SU-DHL-6 (cell line): Measurements from ENCODE around the gene THNSL1.

ENCODE experiments used
- H2AFZ ChIP-seq: fragments of 200-600 bp; sonication (generic); 2 replicates; pipeline ENCODE4 v1.6.1; 2014; ENCODE audit warnings: low read depth, mild to moderate bottlenecking, moderate library complexity, mixed read lengths, antibody characterized with exemption, low read length; ENCODE audit not compliant: severe bottlenecking
- H3F3A ChIP-seq: fragments of 200-600 bp; shearing (Covaris generic); 2 replicates; pipeline ENCODE4 v1.6.0; 2016; ENCODE audit warnings: antibody characterized with exemption, mild to moderate bottlenecking; ENCODE audit not compliant: insufficient read depth
- H3K27ac ChIP-seq: fragments of 200-600 bp; sonication (generic); 2 replicates; pipeline ENCODE4 v1.5.1; 2016; ENCODE audit warnings: low read depth, mild to moderate bottlenecking, low read length, moderate library complexity, mixed read lengths
- H3K27me3 ChIP-seq: fragments of 200-600 bp; sonication (generic), shearing (Covaris generic); 2 replicates; pipeline ENCODE4 v1.6.0; 2014; ENCODE audit warnings: mild to moderate bottlenecking, low read length
- H3K36me3 ChIP-seq: fragments of 200-600 bp; sonication (generic); 2 replicates; pipeline ENCODE4 v1.6.1; 2014; ENCODE audit warnings: mild to moderate bottlenecking, low read length, mixed read lengths
- H3K4me2 ChIP-seq: fragments of 300-600, 200-600 bp; shearing (Covaris generic), sonication (generic); 2 replicates; pipeline ENCODE4 v1.6.0; 2014; ENCODE audit warnings: low read length, low read depth, mild to moderate bottlenecking; ENCODE audit not compliant: poor library complexity, severe bottlenecking
- H3K4me3 ChIP-seq: fragments of 200-600 bp; sonication (generic); 2 replicates; pipeline ENCODE4 v1.5.1; 2014; ENCODE audit warnings: antibody characterized with exemption, low read length, mild to moderate bottlenecking, mixed read lengths; ENCODE audit not compliant: insufficient read depth, poor library complexity, severe bottlenecking
- H3K79me2 ChIP-seq: fragments of 200-600 bp; sonication (generic); 2 replicates; pipeline ENCODE4 v1.6.1; 2014; ENCODE audit warnings: mild to moderate bottlenecking, low read length, moderate library complexity; ENCODE audit not compliant: insufficient read depth
- H3K9ac ChIP-seq: fragments of 200-600 bp; sonication (generic); 2 replicates; pipeline ENCODE4 v1.7.0; 2014; ENCODE audit warnings: mild to moderate bottlenecking, low read length
- H3K9me2 ChIP-seq: fragments of 200-600 bp; sonication (generic); replicated peaks from 2 replicates; pipeline ENCODE4 v1.6.1; 2014; ENCODE audit warnings: low read length; ENCODE audit not compliant: insufficient read depth
- H3K9me3 ChIP-seq: fragments of 200-600 bp; sonication (generic); 2 replicates; pipeline ENCODE4 v1.6.1; 2014; ENCODE audit warnings: low read length, mixed read lengths; ENCODE audit not compliant: insufficient read depth
- H4K20me1 ChIP-seq: fragments of 200-600 bp; sonication (generic); 2 replicates; pipeline ENCODE4 v1.6.1; 2014; ENCODE audit warnings: low read depth, mild to moderate bottlenecking, antibody characterized with exemption, low read length, moderate library complexity, mixed read lengths
- EZH2phosphoT487 ChIP-seq: fragments of 200-600 bp; sonication (generic), shearing (Covaris generic); conservative IDR thresholded peaks from 2 replicates; pipeline ENCODE4 v1.6.1; 2018; ENCODE audit warnings: mild to moderate bottlenecking, antibody characterized with exemption, low read length, moderate library complexity, mixed read lengths
- TF ChIP-seq, protein P1 (sequence below): fragments of 200-600 bp; sonication (generic); IDR thresholded peaks from one replicate; pipeline ENCODE4 v1.5.1; 2017; ENCODE audit warnings: antibody characterized with exemption, mild to moderate bottlenecking, low read length, moderate library complexity; ENCODE audit not compliant: insufficient read depth, poor library complexity, severe bottlenecking

The THNSL1 gene

GRCh38 chr10:25061125-25061524, 44.7 kb downstream of the THNSL1 start:
- no peaks in the 10 kb centered on the region for H3K9me3 ChIP-seq
- H2AFZ ChIP-seq = no peak overlapping the region
- no peaks in the 10 kb centered on the region for H3F3A ChIP-seq
- H3K36me3 ChIP-seq = no peaks in the 10 kb centered on the region
- H3K9me2 ChIP-seq = no peaks in the 10 kb centered on the region
- H3K27ac ChIP-seq = no peak overlapping the region
- no peaks in the 10 kb centered on the region for H3K27me3 ChIP-seq
- no peaks in the 10 kb centered on the region for H3K79me2 ChIP-seq
- H4K20me1 ChIP-seq = no peaks in the 10 kb centered on the region
- no peak overlapping the region for H3K4me3 ChIP-seq
- no peak overlapping the region for H3K9ac ChIP-seq
- TF ChIP-seq EZH2phosphoT487 = no peak
- TF ChIP-seq, protein P1, sequence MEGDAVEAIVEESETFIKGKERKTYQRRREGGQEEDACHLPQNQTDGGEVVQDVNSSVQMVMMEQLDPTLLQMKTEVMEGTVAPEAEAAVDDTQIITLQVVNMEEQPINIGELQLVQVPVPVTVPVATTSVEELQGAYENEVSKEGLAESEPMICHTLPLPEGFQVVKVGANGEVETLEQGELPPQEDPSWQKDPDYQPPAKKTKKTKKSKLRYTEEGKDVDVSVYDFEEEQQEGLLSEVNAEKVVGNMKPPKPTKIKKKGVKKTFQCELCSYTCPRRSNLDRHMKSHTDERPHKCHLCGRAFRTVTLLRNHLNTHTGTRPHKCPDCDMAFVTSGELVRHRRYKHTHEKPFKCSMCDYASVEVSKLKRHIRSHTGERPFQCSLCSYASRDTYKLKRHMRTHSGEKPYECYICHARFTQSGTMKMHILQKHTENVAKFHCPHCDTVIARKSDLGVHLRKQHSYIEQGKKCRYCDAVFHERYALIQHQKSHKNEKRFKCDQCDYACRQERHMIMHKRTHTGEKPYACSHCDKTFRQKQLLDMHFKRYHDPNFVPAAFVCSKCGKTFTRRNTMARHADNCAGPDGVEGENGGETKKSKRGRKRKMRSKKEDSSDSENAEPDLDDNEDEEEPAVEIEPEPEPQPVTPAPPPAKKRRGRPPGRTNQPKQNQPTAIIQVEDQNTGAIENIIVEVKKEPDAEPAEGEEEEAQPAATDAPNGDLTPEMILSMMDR = no peak
- H3K4me2 ChIP-seq = no peak overlapping the region

DNA sequence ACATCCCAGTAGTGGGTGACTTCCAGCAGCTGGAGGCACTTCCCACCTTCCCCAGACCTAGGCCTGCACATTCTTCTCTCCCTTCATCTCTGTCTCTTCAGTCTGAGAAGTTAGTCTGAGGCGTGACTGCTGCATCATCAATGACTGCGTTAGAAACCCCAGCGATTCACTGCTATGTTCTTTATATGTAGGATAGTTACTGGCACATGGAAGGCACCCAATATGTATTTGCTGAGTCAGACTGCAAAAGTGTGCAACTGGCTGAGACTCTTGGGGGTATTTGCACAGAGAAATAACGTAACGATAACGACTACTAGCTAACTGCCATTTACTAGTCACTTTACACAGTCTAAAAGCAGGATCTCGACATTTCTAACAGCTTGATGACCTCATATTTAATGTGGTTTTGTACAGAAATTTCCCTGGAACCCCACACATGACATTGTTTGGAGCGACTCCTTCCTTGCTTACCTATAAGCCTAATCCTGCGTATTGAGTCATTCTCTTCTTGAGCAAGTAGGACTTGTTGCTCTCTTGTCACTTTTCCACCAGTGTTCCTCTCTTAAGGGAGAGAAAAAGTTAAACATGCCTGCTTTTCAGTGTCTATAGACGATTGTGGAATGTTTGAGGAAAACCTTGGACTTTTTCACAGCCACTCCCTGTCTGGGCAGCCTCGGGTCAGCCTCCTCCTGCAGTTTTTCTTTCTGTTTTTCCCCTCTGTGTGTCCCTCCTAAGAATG, 45.5 kb downstream of the THNSL1 start:
- no peaks in the 10 kb centered on the region for H3K9me3 ChIP-seq
- no peaks in the 10 kb centered on the region for H3K79me2 ChIP-seq
- no peaks in the 10 kb centered on the region for H4K20me1 ChIP-seq
- no peaks in the 10 kb centered on the region for H3K36me3 ChIP-seq
- no peak overlapping the region for H3K9ac ChIP-seq
- H3K27me3 ChIP-seq = no peaks in the 10 kb centered on the region
- TF ChIP-seq EZH2phosphoT487 = no peak
- TF ChIP-seq, protein P1 = no peak
- no peak overlapping the region for H3K4me3 ChIP-seq
- no peak overlapping the region for H3K27ac ChIP-seq
- no peaks in the 10 kb centered on the region for H3F3A ChIP-seq
- H2AFZ ChIP-seq = no peak overlapping the region
- no peaks in the 10 kb centered on the region for H3K9me2 ChIP-seq
- H3K4me2 ChIP-seq = no peak overlapping the region

GRCh38 chr10:25063157-25063556, 46.7 kb downstream of the THNSL1 start:
- H3K9me3 ChIP-seq = no peaks in the 10 kb centered on the region
- no peak overlapping the region for H3K9ac ChIP-seq
- TF ChIP-seq, protein P1 = no peak
- no peak for TF ChIP-seq EZH2phosphoT487
- H3K79me2 ChIP-seq = no peaks in the 10 kb centered on the region
- no peak overlapping the region for H3K27ac ChIP-seq
- no peaks in the 10 kb centered on the region for H3K27me3 ChIP-seq
- H3K4me2 ChIP-seq = no peak overlapping the region
- no peaks in the 10 kb centered on the region for H4K20me1 ChIP-seq
- H2AFZ ChIP-seq = no peak overlapping the region
- no peak overlapping the region for H3K4me3 ChIP-seq
- no peaks in the 10 kb centered on the region for H3K36me3 ChIP-seq
- no peaks in the 10 kb centered on the region for H3K9me2 ChIP-seq
- no peaks in the 10 kb centered on the region for H3F3A ChIP-seq
